HCT116 (cell line): ENCODE results near the gene TMEM184B.
"Not testable (repeated sequence)": the region's sequence is repeated elsewhere in the genome, so short reads cannot be mapped to it uniquely, and the experiment has no call there.

Experiments used
- CTCF ChIP-seq, 3 experiments: fragments of 200-600 bp in 1 of 3; sonication (generic) in 1 of 3; IDR thresholded peaks in 2 of 3; conservative IDR thresholded peaks in 1 of 3; 2 replicates each; pipeline ENCODE4 v1.5.1; 2012 to 2017; ENCODE audit warnings: low read depth in 2 of 3, low read length in 2 of 3, antibody characterized with exemption in 1 of 3, borderline replicate concordance in 1 of 3, control low read depth in 1 of 3, mild to moderate bottlenecking in 1 of 3, mixed read lengths in 1 of 3, mixed run types in 1 of 3, moderate library complexity in 1 of 3; ENCODE audit not compliant: insufficient read depth in 1 of 3
- EZH2 ChIP-seq: fragments of 200-600 bp; sonication (generic); IDR thresholded peaks from 2 replicates; pipeline ENCODE4 v1.6.1; 2017; ENCODE audit warnings: antibody characterized with exemption, mixed run types
- EZH2phosphoT487 ChIP-seq: fragments of 200-600 bp; IDR thresholded peaks from 2 replicates; pipeline ENCODE4 v1.6.1; 2018; ENCODE audit warnings: antibody characterized with exemption, borderline replicate concordance
- JUND ChIP-seq: IDR thresholded peaks from 2 replicates; pipeline ENCODE4 v1.6.1; 2012
- POLR2A ChIP-seq: IDR thresholded peaks from 2 replicates; pipeline ENCODE4 v1.7.0; 2011; ENCODE audit warnings: borderline replicate concordance; ENCODE audit not compliant: insufficient read depth, insufficient read length; ENCODE audit errors: extremely low read depth
- RAD21 ChIP-seq: IDR thresholded peaks from 2 replicates; pipeline ENCODE4 v1.6.1; 2012; ENCODE audit warnings: low read depth, mild to moderate bottlenecking
- SP1 ChIP-seq: IDR thresholded peaks from 2 replicates; pipeline ENCODE4 v1.6.1; 2012; ENCODE audit warnings: low read depth
- ZNF274 ChIP-seq: fragments of 200-500 bp; sonication (Bioruptor generic); IDR thresholded peaks from 2 replicates; pipeline ENCODE4 v1.6.1; 2014; ENCODE audit warnings: mild to moderate bottlenecking, low read depth, low read length, inconsistent platforms

- not testable (repeated sequence) for TF ChIP-seq POLR2A; CTCF (IDR thresholded peaks at IDR 0.05 in 2 of 3, conservative IDR thresholded peaks at IDR 0.05 in 1 of 3; ENCODE audit: borderline replicate concordance in 1 of 3, insufficient read depth in 1 of 3, low read depth in 2 of 3, low read length in 2 of 3); EZH2phosphoT487; EZH2; JUND; SP1; ZNF274; RAD21
Measured at GRCh38 chr22:38178605-38178937, 94.2 kb downstream of the TMEM184B start.
